Activated T-helper 1 cell treated with anti-CD3 and anti-CD28 coated beads, Interleukin-2, amount 50 U/mL, for 16 hours (primary cell): Measurements from ENCODE around the gene CDKN2C.
A peak's percentile ranks its signal among the peaks of the same experiment; 100 is the strongest.
"Not testable (repeated sequence)": the region's sequence is repeated elsewhere in the genome, so short reads cannot be mapped to it uniquely, and the experiment has no call there.

Experiments used
- DNase-seq, 2 donors: peaks; one replicate each; pipeline ENCODE4 v3.0.0-alpha.2; 2020; ENCODE audit warnings: low read depth in 1 of 2, low spot score in 1 of 2

Gene CDKN2C

GRCh38 chr1:50969611-50970508 is at the start of gene CDKN2C:
CDKN2C (plus strand) TSS chr1:50970245; CDS start chr1:50970369, 124 bp downstream.
- peak in 1 of 2 donors; percentile 22 for DNase-seq

GRCh38 chr1:50920409-50920808 is 49.6 kb upstream of the CDKN2C start:
- DNase-seq: no peak

GRCh38 chr1:50921029-50921428 is 49.0 kb upstream of the CDKN2C start:
- no peak for DNase-seq

GRCh38 chr1:50923564-50923963 is 46.5 kb upstream of the CDKN2C start:
- no peak for DNase-seq

- no peak for DNase-seq
Observed at GRCh38 chr1:50929376-50929958, 40.6 kb upstream of the CDKN2C start.

- DNase-seq: no peak
Observed at GRCh38 chr1:50930193-50930592, 39.9 kb upstream of the CDKN2C start.

- DNase-seq: no peak
Observed at GRCh38 chr1:50930965-50931737, 38.9 kb upstream of the CDKN2C start.

GRCh38 chr1:50932043-50932442 is 38.0 kb upstream of the CDKN2C start:
- DNase-seq: not testable (repeated sequence)

- DNase-seq: not testable (repeated sequence)
Observed at GRCh38 chr1:50933770-50934169, 36.3 kb upstream of the CDKN2C start.

GRCh38 chr1:50934838-50935237 is 35.2 kb upstream of the CDKN2C start:
- no peak for DNase-seq

- not testable (repeated sequence) for DNase-seq
Observed at GRCh38 chr1:50935276-50935675, 34.8 kb upstream of the CDKN2C start.

- DNase-seq: no peak
Observed at GRCh38 chr1:50936321-50936720, 33.7 kb upstream of the CDKN2C start.

GRCh38 chr1:50940291-50940690 is 29.8 kb upstream of the CDKN2C start:
- DNase-seq: no peak

- no peak for DNase-seq
Observed at GRCh38 chr1:50942334-50942733, 27.7 kb upstream of the CDKN2C start.

- DNase-seq: no peak
Observed at GRCh38 chr1:50949286-50949982, 20.6 kb upstream of the CDKN2C start.

GRCh38 chr1:50950396-50950795 is 19.6 kb upstream of the CDKN2C start:
- no peak for DNase-seq

GRCh38 chr1:50952566-50952965 is 17.5 kb upstream of the CDKN2C start:
- DNase-seq: not testable (repeated sequence)

GRCh38 chr1:50955116-50955515 is 14.9 kb upstream of the CDKN2C start:
- no peak for DNase-seq

- no peak for DNase-seq
Observed at GRCh38 chr1:50959303-50959912, 10.6 kb upstream of the CDKN2C start.
